Measurements from ENCODE around the gene PSMC5. TPM values are rescaled to one million over a fixed set of nuclear protein-coding genes. Genes with fewer than 3 reads are reported as not detected.

PSMC5 gene
- total and polyA plus RNA-seq, 2 experiments from 2014 or later: 93.1 to 199 TPM

GRCh38 chr17:63842173-63842539 is 14.9 kb downstream of the PSMC5 start (continued):
- TF ChIP-seq ZNF462 (CRISPR knock-in tag; IDR thresholded peaks at IDR 0.05): no peak
- no peak for TF ChIP-seq EZH2phosphoT487 (IDR thresholded peaks at IDR 0.05; ENCODE audit: unreplicated experiment)
- TF ChIP-seq ZNF331 (CRISPR knock-in tag; IDR thresholded peaks at IDR 0.05; ENCODE audit: low read depth): no peak
- no peak for TF ChIP-seq NANOG (IDR thresholded peaks at IDR 0.05; ENCODE audit: borderline replicate concordance)

- peaks cover 7% of the 10 kb centered on the region; the same call in 1 of the 2 replicates for H4K20me1 ChIP-seq (replicated peaks; ENCODE audit: insufficient read depth)
- no peaks in the 10 kb centered on the region for H3K36me3 ChIP-seq (ENCODE audit: insufficient read depth)
- H3K4me2 ChIP-seq: peak within 1 kb of the TSS; percentile 97
- Mint-ChIP-seq H3K36me3 (ENCODE audit: low read depth) (no peaks in the 10 kb centered on the region), H3K4me3 (peak within 1 kb of the TSS; percentile 97), H3K27me3 (ENCODE audit: insufficient read depth, low read depth, poor library complexity) (peaks cover 16% of the 10 kb centered on the region), H3K27ac (peak within 1 kb of the TSS; percentile 93), H3K9me3 (peaks cover 2% of the 10 kb centered on the region), H3K4me1 (peaks cover 36% of the 10 kb centered on the region)
- DNase-seq (ENCODE audit: low spot score) (peak; percentile 99), ATAC-seq (peak; percentile 71)
- peak within 1 kb of the TSS; percentile 94 for H3K4me3 ChIP-seq
- H3K79me2 ChIP-seq (replicated peaks; ENCODE audit: insufficient read depth): peaks cover 36% of the 10 kb centered on the region
- peaks cover 31% of the 10 kb centered on the region for H3K27me3 ChIP-seq (ENCODE audit: insufficient read depth)
- H3F3A ChIP-seq (replicated peaks; ENCODE audit: low read depth): 0 out of 2 replicates have a peak, but pooled peaks cover 8% of the 10 kb centered on the region
- H3K9me2 ChIP-seq (ENCODE audit: insufficient read depth): peaks cover 2% of the 10 kb centered on the region; the same call in 1 of the 2 replicates
- peak within 1 kb of the TSS; percentile 79; the same call in 1 of the 2 replicates for H3K27ac ChIP-seq (ENCODE audit: low read depth)
- peaks cover 28% of the 10 kb centered on the region for H3K4me1 ChIP-seq (ENCODE audit: insufficient read depth)
- H2AFZ ChIP-seq: peak within 1 kb of the TSS; percentile 94
- TF ChIP-seq NANOG (IDR thresholded peaks at IDR 0.05; ENCODE audit: borderline replicate concordance) (no peak), ZNF114 (CRISPR knock-in tag; IDR thresholded peaks at IDR 0.05) (peak; percentile 87), EZH2phosphoT487 (IDR thresholded peaks at IDR 0.05; ENCODE audit: unreplicated experiment) (no peak), STAT1 (IDR thresholded peaks at IDR 0.05; ENCODE audit: unreplicated experiment) (no peak), ETS1 (IDR thresholded peaks at IDR 0.05) (peak; percentile 73), REST (IDR thresholded peaks at IDR 0.05; ENCODE audit: unreplicated experiment) (no peak), POLR2AphosphoS5 (IDR thresholded peaks at IDR 0.05; ENCODE audit: low read depth) (peak; percentile 47; the same call in 1 of the 2 replicates)
Measured at GRCh38 chr17:63842540-63843386, 15.5 kb downstream of the PSMC5 start, which contains the start of gene SMARCD2. TSS of gene SMARCD2 (minus strand) at chr17:63842685. CDS start at chr17:63842674, 11 bp downstream.
